Ascending aorta (tissue), 2 donors: ENCODE results near the gene P2RX3. TPM values are rescaled to one million over a fixed set of nuclear protein-coding genes. Genes with fewer than 3 reads are reported as not detected.

Experiments
- DNase-seq, 2 donors: peaks; one replicate each; pipeline ENCODE4 v3.0.0-alpha.2; 2019; ENCODE audit warnings: low spot score in 2 of 2
- H3K27ac ChIP-seq, 2 donors: fragments of 200-600 bp; sonication (generic); one replicate each; pipeline ENCODE4 v1.5.1; 2016 to 2017; ENCODE audit warnings: mild to moderate bottlenecking in 1 of 2
- H3K27me3 ChIP-seq: fragments of 200-600 bp; sonication (generic); one replicate; pipeline ENCODE4 v1.5.1; 2017
- H3K36me3 ChIP-seq, 2 donors: fragments of 200-600 bp; sonication (generic); one replicate each; pipeline ENCODE4 v1.5.1; 2016
- H3K4me1 ChIP-seq, 2 donors: fragments of 200-600 bp; sonication (generic); one replicate each; pipeline ENCODE4 v1.5.1; 2016 to 2017; ENCODE audit warnings: mild to moderate bottlenecking in 1 of 2
- H3K4me3 ChIP-seq, 2 donors: fragments of 200-600 bp; sonication (generic); one replicate each; pipeline ENCODE4 v1.5.1; 2016 to 2017; ENCODE audit warnings: mild to moderate bottlenecking in 1 of 2
- H3K9me3 ChIP-seq, 2 donors: fragments of 200-600 bp; sonication (generic); one replicate each; pipeline ENCODE4 v1.5.1; 2016
- CTCF ChIP-seq, 3 experiments: fragments of 200-600 bp in 2 of 3; fragments of 450-650 bp in 1 of 3; sonication (generic) in 2 of 3; IDR thresholded peaks; one replicate each; pipeline ENCODE4 v1.5.1; 2016 to 2019; ENCODE audit warnings: antibody characterized with exemption in 3 of 3, mild to moderate bottlenecking in 1 of 3, moderate library complexity in 1 of 3
- intact Hi-C: fragments of 100-400 bp; cut with DNase I; formaldehyde crosslinking; loops from one replicate; pipeline ENCODE4 v1.15.1; 2023
- total RNA-seq: library from RNA; depleted of rRNA; stranded (reverse); fragments of >200 nt; gene quantifications from one replicate; pipeline ENCODE4 v1.1.0, GENCODE V29; 2016

Gene P2RX3
- total RNA-seq, 1 donor from 2014 or later: not detected

GRCh38 chr11:57311109-57311936 lies 26.8 kb upstream of the P2RX3 start:
- no peak for TF ChIP-seq CTCF (IDR thresholded peaks at IDR 0.05)
- Histone ChIP-seq H3K4me3 (peak overlapping the region; percentile 51 to 72), H3K27me3 (no peaks in the 10 kb centered on the region), H3K4me1 (peaks cover 13 to 39% of the 10 kb centered on the region in 2 donors), H3K36me3 (peaks cover 51 to 80% of the 10 kb centered on the region in 2 donors), H3K9me3 (no peaks in the 10 kb centered on the region), H3K27ac (peak overlapping the region; percentile 75 to 95)
- intact Hi-C loops: loop anchor here (1.0 kb wide), 1 partner anchor 11 kb away; no protein-coding TSS in a partner anchor
- DNase-seq: peak; percentile 87 to 98

GRCh38 chr11:57312511-57313021 lies 25.6 kb upstream of the P2RX3 start:
- no peak for DNase-seq

GRCh38 chr11:57313071-57313787 lies 24.9 kb upstream of the P2RX3 start:
- Histone ChIP-seq H3K9me3 (no peaks in the 10 kb centered on the region), H3K4me1 (peaks cover 16 to 41% of the 10 kb centered on the region in 2 donors), H3K4me3 (no peak overlapping the region), H3K27me3 (no peaks in the 10 kb centered on the region), H3K27ac (peak overlapping the region in 1 of 2 donors; percentile 75), H3K36me3 (peaks cover 69 to 83% of the 10 kb centered on the region in 2 donors)
- no peak for DNase-seq
- TF ChIP-seq CTCF (IDR thresholded peaks at IDR 0.05): no peak
- intact Hi-C loops: no loop called here

More at GRCh38 chr11:57312511-57313021, 25.6 kb upstream of the P2RX3 start:
- Histone ChIP-seq H3K27ac (peak overlapping the region; percentile 75 to 95), H3K27me3 (no peaks in the 10 kb centered on the region), H3K9me3 (no peaks in the 10 kb centered on the region), H3K4me3 (peak overlapping the region in 1 of 2 donors; percentile 72), H3K4me1 (peaks cover 14 to 35% of the 10 kb centered on the region in 2 donors), H3K36me3 (peaks cover 63 to 83% of the 10 kb centered on the region in 2 donors)
- intact Hi-C loops: no loop called here
- no peak for TF ChIP-seq CTCF (IDR thresholded peaks at IDR 0.05)

- Histone ChIP-seq H3K9me3 (no peaks in the 10 kb centered on the region), H3K4me1 (peaks cover 19 to 42% of the 10 kb centered on the region in 2 donors), H3K27ac (peak overlapping the region in 1 of 2 donors; percentile 75), H3K27me3 (no peaks in the 10 kb centered on the region), H3K4me3 (no peak overlapping the region), H3K36me3 (peaks cover 69 to 83% of the 10 kb centered on the region in 2 donors)
- no peak for TF ChIP-seq CTCF (IDR thresholded peaks at IDR 0.05)
- intact Hi-C loops: no loop called here
- no peak for DNase-seq
Measured at GRCh38 chr11:57313788-57314135, 24.4 kb upstream of the P2RX3 start.

GRCh38 chr11:57314221-57314973 lies 23.8 kb upstream of the P2RX3 start:
- H3K27me3 ChIP-seq: no peaks in the 10 kb centered on the region
- H3K4me1 ChIP-seq: peaks cover 19 to 40% of the 10 kb centered on the region in 2 donors
- H3K36me3 ChIP-seq: peaks cover 74 to 81% of the 10 kb centered on the region in 2 donors
- no peak overlapping the region for H3K4me3 ChIP-seq
- intact Hi-C loops: no loop called here
- no peak overlapping the region for H3K27ac ChIP-seq
- no peak for DNase-seq
- TF ChIP-seq CTCF (IDR thresholded peaks at IDR 0.05): no peak
- no peaks in the 10 kb centered on the region for H3K9me3 ChIP-seq
